ENCODE data around the gene XPNPEP1. TPM values are rescaled to one million over a fixed set of nuclear protein-coding genes. Genes with fewer than 3 reads are reported as not detected.
A peak's percentile ranks its signal among the peaks of the same experiment; 100 is the strongest.

The XPNPEP1 gene
- total RNA-seq, 1 donor from 2014 or later = 202 TPM

DNA sequence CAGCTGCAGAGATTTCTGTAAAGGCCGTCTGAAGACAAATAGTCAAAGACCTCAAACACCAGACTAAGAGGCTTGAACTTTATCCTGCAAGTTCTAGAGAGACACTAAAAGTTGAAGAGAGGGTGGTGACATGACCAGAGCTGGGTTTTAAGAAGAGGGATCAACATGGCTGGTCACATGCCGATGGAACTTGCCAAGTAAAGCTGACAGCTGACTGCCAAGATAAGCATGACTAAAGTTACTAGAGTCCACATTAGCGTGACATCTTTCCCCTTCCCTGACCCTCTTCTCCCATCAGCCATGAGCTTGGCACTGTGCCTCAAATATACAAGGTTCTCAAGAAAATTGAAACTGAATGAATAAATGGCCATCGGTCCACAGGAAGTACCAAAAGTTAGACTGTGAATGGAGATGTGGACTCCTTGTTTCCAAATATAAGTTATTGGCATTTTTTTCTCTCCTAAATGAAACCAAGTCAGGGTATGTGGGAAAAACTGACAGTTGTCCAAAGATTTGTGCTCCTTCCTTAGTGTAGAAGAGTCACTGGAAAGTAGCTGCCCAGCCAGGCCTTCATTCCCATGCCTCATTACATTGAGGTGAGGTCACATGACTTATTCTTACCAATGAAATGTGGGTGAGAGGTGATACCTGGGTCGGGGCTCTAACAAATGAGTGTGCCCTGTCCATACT is 24.5 kb downstream of the XPNPEP1 start:
- peaks cover 9% of the 10 kb centered on the region for H3K27me3 Mint-ChIP-seq (ENCODE audit: unreplicated experiment)
- no peak overlapping the region for H3K4me3 Mint-ChIP-seq (ENCODE audit: unreplicated experiment)
- no peaks in the 10 kb centered on the region for H3K9me3 Mint-ChIP-seq (ENCODE audit: unreplicated experiment)
- H3K4me1 Mint-ChIP-seq (ENCODE audit: unreplicated experiment) = peaks cover 41% of the 10 kb centered on the region
- peaks cover 68% of the 10 kb centered on the region for H3K36me3 Mint-ChIP-seq (ENCODE audit: low read depth, unreplicated experiment)
- no peak for DNase-seq (ENCODE audit: low spot score)
- H3K27ac Mint-ChIP-seq (ENCODE audit: unreplicated experiment) = no peak overlapping the region
- TF ChIP-seq, protein P1, sequence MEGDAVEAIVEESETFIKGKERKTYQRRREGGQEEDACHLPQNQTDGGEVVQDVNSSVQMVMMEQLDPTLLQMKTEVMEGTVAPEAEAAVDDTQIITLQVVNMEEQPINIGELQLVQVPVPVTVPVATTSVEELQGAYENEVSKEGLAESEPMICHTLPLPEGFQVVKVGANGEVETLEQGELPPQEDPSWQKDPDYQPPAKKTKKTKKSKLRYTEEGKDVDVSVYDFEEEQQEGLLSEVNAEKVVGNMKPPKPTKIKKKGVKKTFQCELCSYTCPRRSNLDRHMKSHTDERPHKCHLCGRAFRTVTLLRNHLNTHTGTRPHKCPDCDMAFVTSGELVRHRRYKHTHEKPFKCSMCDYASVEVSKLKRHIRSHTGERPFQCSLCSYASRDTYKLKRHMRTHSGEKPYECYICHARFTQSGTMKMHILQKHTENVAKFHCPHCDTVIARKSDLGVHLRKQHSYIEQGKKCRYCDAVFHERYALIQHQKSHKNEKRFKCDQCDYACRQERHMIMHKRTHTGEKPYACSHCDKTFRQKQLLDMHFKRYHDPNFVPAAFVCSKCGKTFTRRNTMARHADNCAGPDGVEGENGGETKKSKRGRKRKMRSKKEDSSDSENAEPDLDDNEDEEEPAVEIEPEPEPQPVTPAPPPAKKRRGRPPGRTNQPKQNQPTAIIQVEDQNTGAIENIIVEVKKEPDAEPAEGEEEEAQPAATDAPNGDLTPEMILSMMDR (IDR thresholded peaks at IDR 0.05; ENCODE audit: unreplicated experiment) = no peak

GRCh38 chr10:109898007-109898406 is 25.3 kb downstream of the XPNPEP1 start:
- TF ChIP-seq, protein P1 (IDR thresholded peaks at IDR 0.05; ENCODE audit: unreplicated experiment) = no peak
- H3K27ac Mint-ChIP-seq (ENCODE audit: unreplicated experiment) = no peak overlapping the region
- no peak for DNase-seq (ENCODE audit: low spot score)
- H3K27me3 Mint-ChIP-seq (ENCODE audit: unreplicated experiment) = peaks cover 9% of the 10 kb centered on the region
- H3K4me1 Mint-ChIP-seq (ENCODE audit: unreplicated experiment) = peaks cover 46% of the 10 kb centered on the region
- H3K4me3 Mint-ChIP-seq (ENCODE audit: unreplicated experiment) = no peak overlapping the region
- no peaks in the 10 kb centered on the region for H3K9me3 Mint-ChIP-seq (ENCODE audit: unreplicated experiment)
- H3K36me3 Mint-ChIP-seq (ENCODE audit: low read depth, unreplicated experiment) = peaks cover 64% of the 10 kb centered on the region

GRCh38 chr10:109895848-109896247 is 27.5 kb downstream of the XPNPEP1 start:
- Mint-ChIP-seq H3K4me3 (ENCODE audit: unreplicated experiment) (peak overlapping the region; percentile 18), H3K4me1 (ENCODE audit: unreplicated experiment) (peaks cover 60% of the 10 kb centered on the region), H3K9me3 (ENCODE audit: unreplicated experiment) (no peaks in the 10 kb centered on the region), H3K27me3 (ENCODE audit: unreplicated experiment) (peaks cover 12% of the 10 kb centered on the region), H3K27ac (ENCODE audit: unreplicated experiment) (peak overlapping the region; percentile 42), H3K36me3 (ENCODE audit: low read depth, unreplicated experiment) (peaks cover 64% of the 10 kb centered on the region)
- no peak for DNase-seq (ENCODE audit: low spot score)
- TF ChIP-seq, protein P1 (IDR thresholded peaks at IDR 0.05; ENCODE audit: unreplicated experiment) = no peak

- H3K4me3 Mint-ChIP-seq (ENCODE audit: unreplicated experiment) = peak overlapping the region; percentile 25
These were observed 28.1 kb downstream of the XPNPEP1 start for GRCh38 chr10:109895095-109895818.

More at GRCh38 chr10:109895095-109895818, 28.1 kb downstream of the XPNPEP1 start:
- Mint-ChIP-seq H3K27me3 (ENCODE audit: unreplicated experiment) (peaks cover 14% of the 10 kb centered on the region), H3K36me3 (ENCODE audit: low read depth, unreplicated experiment) (peaks cover 64% of the 10 kb centered on the region), H3K9me3 (ENCODE audit: unreplicated experiment) (no peaks in the 10 kb centered on the region), H3K27ac (ENCODE audit: unreplicated experiment) (peak overlapping the region; percentile 42), H3K4me1 (ENCODE audit: unreplicated experiment) (peaks cover 58% of the 10 kb centered on the region)
- TF ChIP-seq, protein P1 (IDR thresholded peaks at IDR 0.05; ENCODE audit: unreplicated experiment) = no peak
- DNase-seq (ENCODE audit: low spot score) = no peak

Measured in endothelial cell (in vitro differentiated cells).